ENCODE results near the gene JAK1.

DNA sequence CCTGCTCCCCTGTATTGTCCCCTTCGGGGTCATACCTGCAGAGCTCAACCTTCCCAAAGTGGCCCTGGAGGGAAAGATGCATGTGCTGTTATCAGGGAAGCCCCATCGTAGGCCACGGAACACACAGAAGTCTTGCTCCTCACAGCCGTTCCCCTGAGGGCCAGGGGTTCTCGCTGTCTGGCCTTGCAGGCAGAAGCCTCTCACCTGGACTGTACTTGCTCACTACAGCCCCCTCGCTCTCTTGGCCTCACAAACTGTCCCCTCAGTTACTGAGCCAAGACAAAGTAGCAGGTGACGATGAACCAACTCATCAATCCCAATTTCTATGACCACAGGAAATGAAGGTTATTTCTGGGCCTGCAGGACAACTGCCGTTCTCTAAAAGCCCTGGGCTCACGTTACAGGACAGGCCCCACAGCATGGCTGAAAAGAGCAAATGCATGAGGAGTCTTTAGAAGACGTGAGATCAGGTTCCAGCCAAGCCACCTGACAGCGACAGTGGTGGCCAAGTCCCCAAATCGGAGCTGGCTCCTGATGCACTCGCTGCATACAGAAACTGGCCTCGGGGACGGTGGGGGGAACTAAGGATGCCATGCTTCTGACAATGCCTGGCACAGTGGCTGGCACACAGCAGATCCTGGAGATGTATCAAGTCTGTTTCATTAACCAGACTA is 126.5 kb downstream of the JAK1 start:
- TF ChIP-seq, protein P1, sequence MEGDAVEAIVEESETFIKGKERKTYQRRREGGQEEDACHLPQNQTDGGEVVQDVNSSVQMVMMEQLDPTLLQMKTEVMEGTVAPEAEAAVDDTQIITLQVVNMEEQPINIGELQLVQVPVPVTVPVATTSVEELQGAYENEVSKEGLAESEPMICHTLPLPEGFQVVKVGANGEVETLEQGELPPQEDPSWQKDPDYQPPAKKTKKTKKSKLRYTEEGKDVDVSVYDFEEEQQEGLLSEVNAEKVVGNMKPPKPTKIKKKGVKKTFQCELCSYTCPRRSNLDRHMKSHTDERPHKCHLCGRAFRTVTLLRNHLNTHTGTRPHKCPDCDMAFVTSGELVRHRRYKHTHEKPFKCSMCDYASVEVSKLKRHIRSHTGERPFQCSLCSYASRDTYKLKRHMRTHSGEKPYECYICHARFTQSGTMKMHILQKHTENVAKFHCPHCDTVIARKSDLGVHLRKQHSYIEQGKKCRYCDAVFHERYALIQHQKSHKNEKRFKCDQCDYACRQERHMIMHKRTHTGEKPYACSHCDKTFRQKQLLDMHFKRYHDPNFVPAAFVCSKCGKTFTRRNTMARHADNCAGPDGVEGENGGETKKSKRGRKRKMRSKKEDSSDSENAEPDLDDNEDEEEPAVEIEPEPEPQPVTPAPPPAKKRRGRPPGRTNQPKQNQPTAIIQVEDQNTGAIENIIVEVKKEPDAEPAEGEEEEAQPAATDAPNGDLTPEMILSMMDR (IDR thresholded peaks at IDR 0.05), result no peak
- TF ChIP-seq POLR2AphosphoS5 (IDR thresholded peaks at IDR 0.05; ENCODE audit: low read depth, low read length) (no peak), SIN3A (IDR thresholded peaks at IDR 0.05; ENCODE audit: borderline replicate concordance, insufficient read depth, low read depth, low read length) (no peak), TCF7L2 (IDR thresholded peaks at IDR 0.05; ENCODE audit: low read depth, low read length) (no peak)
- TF ChIP-seq, protein P2, sequence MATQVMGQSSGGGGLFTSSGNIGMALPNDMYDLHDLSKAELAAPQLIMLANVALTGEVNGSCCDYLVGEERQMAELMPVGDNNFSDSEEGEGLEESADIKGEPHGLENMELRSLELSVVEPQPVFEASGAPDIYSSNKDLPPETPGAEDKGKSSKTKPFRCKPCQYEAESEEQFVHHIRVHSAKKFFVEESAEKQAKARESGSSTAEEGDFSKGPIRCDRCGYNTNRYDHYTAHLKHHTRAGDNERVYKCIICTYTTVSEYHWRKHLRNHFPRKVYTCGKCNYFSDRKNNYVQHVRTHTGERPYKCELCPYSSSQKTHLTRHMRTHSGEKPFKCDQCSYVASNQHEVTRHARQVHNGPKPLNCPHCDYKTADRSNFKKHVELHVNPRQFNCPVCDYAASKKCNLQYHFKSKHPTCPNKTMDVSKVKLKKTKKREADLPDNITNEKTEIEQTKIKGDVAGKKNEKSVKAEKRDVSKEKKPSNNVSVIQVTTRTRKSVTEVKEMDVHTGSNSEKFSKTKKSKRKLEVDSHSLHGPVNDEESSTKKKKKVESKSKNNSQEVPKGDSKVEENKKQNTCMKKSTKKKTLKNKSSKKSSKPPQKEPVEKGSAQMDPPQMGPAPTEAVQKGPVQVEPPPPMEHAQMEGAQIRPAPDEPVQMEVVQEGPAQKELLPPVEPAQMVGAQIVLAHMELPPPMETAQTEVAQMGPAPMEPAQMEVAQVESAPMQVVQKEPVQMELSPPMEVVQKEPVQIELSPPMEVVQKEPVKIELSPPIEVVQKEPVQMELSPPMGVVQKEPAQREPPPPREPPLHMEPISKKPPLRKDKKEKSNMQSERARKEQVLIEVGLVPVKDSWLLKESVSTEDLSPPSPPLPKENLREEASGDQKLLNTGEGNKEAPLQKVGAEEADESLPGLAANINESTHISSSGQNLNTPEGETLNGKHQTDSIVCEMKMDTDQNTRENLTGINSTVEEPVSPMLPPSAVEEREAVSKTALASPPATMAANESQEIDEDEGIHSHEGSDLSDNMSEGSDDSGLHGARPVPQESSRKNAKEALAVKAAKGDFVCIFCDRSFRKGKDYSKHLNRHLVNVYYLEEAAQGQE (IDR thresholded peaks at IDR 0.05; ENCODE audit: insufficient read depth in 1 of 2, low read depth in 2 of 2, low read length in 1 of 2), result no peak

All from Panc1 (cell line).